Measurements from ENCODE around the gene ADH1A.

DNA sequence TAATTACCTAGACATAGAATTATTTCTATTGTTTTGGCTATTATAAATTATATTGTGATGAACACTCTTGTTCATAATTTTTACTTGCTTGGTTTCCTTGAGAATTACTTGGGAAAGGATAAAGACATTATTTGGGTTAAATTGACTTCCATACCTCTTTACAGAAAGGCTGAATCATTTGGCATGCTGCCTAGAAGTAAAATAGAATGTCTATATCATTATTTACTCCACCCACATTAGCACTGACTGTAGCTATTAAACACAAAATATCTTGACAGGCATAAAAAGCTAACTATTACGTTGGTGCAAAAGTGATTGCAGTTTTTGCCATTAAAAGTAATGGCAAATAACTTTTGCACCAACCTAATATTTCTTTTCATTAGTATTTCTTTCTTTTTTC is 42.1 kb downstream of the ADH1A start:
- no peak for TF ChIP-seq POLR2A (IDR thresholded peaks at IDR 0.05)
- TF ChIP-seq, protein P1, sequence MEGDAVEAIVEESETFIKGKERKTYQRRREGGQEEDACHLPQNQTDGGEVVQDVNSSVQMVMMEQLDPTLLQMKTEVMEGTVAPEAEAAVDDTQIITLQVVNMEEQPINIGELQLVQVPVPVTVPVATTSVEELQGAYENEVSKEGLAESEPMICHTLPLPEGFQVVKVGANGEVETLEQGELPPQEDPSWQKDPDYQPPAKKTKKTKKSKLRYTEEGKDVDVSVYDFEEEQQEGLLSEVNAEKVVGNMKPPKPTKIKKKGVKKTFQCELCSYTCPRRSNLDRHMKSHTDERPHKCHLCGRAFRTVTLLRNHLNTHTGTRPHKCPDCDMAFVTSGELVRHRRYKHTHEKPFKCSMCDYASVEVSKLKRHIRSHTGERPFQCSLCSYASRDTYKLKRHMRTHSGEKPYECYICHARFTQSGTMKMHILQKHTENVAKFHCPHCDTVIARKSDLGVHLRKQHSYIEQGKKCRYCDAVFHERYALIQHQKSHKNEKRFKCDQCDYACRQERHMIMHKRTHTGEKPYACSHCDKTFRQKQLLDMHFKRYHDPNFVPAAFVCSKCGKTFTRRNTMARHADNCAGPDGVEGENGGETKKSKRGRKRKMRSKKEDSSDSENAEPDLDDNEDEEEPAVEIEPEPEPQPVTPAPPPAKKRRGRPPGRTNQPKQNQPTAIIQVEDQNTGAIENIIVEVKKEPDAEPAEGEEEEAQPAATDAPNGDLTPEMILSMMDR (IDR thresholded peaks at IDR 0.05 in 8 of 11, conservative IDR thresholded peaks at IDR 0.05 in 3 of 11), result no peak

All from spleen (tissue), 7 donors.